GM19035 (cell line): ENCODE results near the gene ABLIM2.

ENCODE experiments used
- ATAC-seq: cut with Tn5 transposase; IDR thresholded peaks from one replicate; pipeline ENCODE4 v1.9.1; 2021; ENCODE audit not compliant: unreplicated experiment

The ABLIM2 gene

DNA sequence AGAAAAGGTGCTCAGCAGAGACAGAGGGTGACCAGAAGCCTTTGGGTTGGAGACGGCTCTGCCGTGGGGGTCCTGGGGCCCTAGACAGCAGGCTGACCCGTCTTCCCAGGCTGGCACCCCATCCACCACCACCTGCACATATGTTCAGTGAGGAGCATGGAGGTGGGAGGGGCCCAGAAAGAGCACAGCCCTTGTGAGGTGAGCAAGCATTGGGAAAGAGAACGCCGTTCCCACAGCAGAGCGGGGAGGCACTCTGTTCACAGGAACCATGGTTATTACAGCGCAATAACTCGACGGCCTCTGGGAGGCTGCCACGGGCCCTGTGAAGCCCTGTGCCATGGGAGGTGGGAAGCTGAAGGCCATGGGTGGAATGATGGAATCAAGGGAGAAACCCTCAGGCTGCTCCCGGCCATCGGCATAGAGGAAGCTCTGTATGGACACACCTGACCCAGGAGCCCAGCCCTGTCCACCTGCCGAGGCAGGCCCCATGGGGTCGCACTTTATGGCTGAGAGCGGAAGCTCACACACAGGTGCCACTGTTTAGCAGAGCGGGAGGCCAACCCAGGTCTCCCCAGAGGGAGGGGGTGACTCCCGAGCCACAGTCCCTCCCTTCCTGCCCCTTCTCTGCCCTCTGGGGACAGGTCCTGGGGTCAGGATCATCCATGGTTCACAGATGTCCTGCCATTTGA lies 125.4 kb downstream of the ABLIM2 start:
- ATAC-seq, result no peak

GRCh38 chr4:8032381-8032780 lies 126.2 kb downstream of the ABLIM2 start:
- ATAC-seq, result no peak

GRCh38 chr4:8030121-8030781 lies 128.4 kb downstream of the ABLIM2 start:
- no peak for ATAC-seq

- ATAC-seq, result no peak
Measured at GRCh38 chr4:8029689-8030088, 128.9 kb downstream of the ABLIM2 start.

DNA sequence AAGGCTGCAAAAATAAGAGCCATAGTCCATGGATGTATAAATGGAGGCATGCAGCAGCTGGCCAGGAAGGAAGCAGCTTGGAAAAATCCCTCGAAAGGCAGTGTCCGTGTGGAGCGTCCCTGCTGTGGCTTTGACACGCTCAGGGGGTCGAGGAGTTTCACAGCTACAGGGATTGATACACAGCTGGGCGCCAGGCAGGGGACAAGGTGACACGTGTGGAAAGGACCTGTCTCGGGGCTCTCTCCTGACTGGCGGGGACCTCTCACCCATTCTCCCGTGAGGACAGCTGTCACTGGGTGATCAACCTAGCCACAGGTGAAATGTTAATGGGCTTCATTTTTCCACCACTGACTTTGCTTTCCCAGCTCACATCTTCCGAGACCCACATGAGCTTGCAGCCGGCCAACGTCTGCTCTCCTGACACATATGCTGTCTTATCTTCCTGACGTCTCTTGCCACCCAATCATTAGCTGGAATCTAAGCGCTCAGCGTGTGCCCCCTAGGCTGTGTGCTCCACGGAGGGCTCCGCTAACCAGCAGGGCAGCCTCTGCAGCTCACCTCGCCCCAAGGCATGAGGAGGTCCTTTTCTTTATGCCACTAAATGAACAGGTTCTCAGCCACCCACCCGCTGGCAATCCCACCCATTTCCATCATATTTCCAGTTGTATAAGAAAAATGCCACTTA lies 129.6 kb downstream of the ABLIM2 start:
- no peak for ATAC-seq

DNA sequence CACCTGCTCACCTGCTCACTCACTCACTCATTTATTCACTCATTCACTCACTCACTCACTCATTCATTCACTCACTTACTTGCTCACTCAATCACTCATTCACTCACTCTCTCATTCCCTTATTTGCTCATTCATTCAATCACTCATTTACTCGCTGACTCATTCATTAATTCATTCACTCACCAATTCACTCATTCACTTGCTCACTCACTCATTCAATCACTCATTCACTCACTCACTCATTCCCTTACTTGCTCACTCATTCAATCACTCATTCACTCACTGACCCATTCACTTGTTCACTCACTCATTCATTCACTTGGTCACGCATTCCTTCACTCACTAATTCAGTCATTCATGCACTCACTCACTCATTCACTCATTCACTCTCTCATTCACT lies 130.2 kb downstream of the ABLIM2 start:
- ATAC-seq, result no peak

GRCh38 chr4:8026453-8026852 lies 132.2 kb downstream of the ABLIM2 start:
- ATAC-seq, result no peak

DNA sequence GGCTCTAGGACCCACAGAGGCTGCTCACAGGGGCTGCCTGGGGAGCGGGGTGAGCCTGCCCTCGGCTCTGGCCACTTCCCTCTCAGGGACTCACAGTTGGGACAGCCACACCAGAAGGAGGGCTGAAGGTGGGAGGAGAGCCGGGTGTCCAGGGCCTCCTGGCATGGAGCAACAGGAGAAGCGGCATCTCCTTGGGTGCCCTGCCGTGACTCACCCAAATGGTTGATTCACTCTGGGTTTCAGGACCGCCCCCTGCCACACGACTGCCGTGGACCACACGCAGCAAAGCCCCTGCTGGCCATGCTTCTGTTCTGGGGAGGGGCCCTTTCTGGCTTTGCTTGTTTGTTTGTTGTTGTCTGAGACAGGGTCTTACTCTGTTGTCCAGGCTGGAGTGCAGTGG lies 132.9 kb downstream of the ABLIM2 start:
- ATAC-seq, result no peak

DNA sequence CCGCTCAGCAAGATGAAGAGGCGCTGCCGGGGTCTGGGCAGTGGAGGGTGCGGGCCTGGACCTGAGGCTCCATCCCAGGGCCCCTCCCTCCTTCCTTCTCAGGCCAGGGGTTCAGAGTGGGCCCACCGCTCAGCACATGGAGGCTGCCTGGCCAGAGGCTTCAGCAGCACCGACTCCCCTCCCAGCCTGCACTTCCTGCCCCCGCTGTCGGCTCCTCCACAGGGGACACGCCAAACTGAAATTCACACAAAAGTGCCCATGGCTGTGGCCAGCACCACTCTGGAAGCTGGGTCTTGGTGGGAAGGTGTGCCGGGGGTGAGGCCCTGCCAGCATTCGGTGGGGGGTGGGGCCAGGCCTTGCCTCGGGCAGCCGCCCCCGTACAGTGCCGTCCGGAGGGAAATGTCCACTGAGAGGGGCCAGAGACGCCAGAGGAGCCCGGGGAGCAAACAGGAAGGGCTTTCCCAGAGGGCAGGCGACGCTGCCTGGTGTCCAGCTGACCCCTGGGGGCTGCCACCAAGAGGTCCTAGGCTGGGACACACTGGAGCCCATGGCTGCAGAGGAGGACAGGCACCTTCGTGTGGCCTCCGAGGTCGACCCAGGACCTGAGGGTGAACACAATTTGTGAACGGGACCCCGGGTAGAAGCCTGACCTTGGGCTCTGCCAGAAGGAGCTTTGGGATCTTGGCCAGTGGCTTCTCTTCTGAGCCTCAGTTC lies 134.4 kb downstream of the ABLIM2 start:
- ATAC-seq, result no peak

- no peak for ATAC-seq
Measured at GRCh38 chr4:8023696-8024033, 134.9 kb downstream of the ABLIM2 start.

- no peak for ATAC-seq
Measured at GRCh38 chr4:8022767-8023695, 135.6 kb downstream of the ABLIM2 start.

- no peak for ATAC-seq
Measured at GRCh38 chr4:8021796-8022195, 136.8 kb downstream of the ABLIM2 start.

DNA sequence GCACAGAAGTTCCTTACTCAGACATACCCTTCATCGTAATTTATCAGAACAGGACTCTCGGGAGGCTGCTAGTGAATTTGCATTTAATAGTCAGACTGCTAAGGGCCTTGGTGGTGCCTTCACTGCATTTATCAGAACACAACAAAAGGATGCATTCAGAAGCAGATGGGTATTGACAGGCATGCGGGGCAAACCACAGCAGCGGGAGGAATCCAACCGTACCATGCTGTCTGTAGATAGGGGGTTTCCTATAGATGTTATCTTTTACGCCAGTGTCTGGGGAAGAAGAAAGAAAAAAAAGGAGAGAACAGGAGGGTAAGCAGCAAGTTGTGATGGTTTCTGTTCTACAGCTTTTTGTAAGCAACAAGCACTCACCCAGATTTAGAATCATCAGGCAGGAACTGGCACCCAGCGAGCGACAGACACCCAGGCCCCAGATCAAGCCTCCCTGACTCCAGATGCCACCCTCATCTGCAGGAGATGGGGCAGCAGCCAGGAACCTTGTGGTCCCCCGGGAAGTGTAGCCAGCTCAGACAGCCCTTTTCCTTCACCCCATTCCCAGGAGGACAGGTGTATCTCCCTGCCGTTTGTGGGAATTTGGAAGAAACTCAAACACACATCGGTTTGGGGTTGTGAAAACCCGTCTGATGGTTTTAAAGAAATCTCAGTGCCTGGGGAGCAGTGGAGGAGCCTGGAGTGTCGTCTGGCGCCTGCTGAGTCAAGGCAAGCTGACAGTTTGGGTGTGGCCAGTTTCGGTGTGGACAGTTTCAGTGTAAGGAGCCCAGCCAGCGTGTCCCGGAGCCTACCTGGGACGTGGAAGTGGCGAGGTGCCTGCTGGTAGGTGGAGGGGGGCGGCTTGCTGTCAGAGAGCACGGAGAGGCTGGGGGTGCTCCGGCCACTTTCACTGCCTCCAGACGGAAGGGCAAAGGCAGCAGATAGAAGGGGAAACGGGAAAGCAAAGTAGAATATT lies 138.9 kb downstream of the ABLIM2 start:
- ATAC-seq, result no peak

- ATAC-seq, result no peak
Measured at GRCh38 chr4:8016527-8016926, 142.1 kb downstream of the ABLIM2 start.

DNA sequence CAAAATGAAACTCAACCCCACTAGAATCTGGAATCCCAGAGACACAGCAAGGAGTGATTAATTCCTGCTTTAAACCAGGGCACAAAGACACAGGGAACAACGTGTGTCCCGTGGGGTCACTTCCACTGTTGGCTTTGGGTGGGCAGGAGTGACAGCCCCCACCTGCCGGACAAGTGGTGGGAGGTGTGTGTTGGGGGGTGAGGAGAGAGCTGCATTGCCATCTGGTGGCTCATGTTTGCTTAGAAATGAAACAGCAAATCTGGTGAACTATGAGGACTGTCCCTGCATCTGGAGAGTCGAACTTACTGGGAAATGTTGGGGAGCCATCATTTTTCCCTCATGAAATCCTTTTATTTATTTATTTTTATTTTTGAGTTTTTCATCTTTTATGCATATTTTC lies 143.1 kb downstream of the ABLIM2 start:
- ATAC-seq, result no peak

DNA sequence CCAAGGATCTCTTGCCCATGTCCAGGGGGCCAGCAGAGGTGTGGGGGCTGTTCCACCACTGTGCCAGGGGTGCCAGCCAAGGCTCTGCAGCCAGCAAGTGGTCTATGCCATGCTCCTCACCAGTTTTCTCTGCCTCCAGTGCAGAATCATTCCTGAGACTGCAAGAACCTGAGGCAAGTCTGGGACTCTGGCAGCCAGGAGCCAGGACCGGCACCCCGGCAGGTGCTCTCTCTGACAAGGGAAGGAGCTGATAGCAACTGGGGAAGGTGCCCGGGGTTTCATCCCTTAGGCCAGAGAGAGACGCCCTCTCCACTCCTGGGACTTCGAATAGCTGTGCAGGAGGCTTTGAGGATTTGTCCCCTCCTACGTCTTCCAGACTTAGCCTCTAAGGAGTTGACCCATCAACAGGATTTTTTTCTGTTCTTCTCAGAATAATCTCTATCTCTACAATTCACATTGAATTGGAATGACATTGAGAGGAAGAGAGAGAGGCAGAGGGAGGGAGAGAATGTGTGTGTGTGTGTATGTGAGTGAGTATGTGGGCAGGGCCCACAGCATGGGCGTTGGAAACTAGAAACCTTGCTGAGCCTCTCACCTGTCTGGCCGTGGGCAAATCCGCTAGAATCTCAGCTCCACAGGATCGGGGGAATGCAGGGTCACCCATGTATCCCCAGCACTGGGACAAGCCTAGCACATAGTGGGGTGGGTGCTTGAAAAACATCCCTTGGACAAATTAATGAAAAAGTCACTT lies 144.5 kb downstream of the ABLIM2 start:
- ATAC-seq, result no peak

- ATAC-seq, result no peak
Measured at GRCh38 chr4:8012517-8012916, 146.1 kb downstream of the ABLIM2 start.

DNA sequence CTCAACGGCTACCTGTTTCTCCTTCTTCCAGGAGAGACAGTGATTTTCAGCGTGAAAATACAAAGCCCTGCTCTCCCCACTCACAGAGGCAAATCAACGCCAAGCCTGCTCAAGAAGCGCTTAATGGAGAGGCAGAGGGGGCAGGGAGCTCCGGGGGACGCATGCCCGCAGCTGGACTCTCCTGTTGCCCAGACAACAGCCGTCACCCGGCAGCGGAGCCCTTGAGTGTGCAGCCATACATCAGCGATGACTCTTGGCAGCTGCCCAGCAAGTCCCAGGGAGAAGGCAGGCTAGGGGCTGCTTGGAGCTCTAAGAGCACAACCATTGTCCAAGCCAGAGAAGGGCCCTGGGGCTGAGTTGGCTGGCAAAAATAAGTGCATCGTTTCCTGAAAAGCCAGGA lies 148.0 kb downstream of the ABLIM2 start:
- ATAC-seq, result no peak
